Measurements from ENCODE around the gene CALCB.

CALCB gene

DNA sequence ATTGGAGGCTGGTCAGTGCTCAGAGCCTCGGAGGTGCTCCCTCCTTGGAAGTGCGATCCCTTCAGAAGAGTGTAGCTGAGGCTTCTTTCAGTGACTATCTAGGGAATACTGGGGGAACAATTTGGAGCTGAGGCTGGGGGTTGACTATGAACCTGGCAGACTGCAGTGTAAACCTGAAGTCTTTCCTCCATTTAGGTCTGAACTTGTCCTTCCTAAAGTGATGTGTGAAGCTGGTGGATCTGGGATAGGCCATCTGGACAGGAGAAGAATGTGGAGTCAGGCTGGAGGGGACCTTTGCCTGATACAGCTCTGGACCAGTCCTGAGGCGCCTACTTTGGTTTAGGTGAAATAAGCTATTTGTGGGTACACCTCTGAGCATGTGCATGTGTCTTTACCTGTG is 37.8 kb downstream of the CALCB start:
- TF ChIP-seq MYC (IDR thresholded peaks at IDR 0.05; ENCODE audit: low read depth, low read length) (no peak), POLR2A (IDR thresholded peaks at IDR 0.05; ENCODE audit: extremely low read depth, insufficient read length) (no peak)
- TF ChIP-seq, protein P1, sequence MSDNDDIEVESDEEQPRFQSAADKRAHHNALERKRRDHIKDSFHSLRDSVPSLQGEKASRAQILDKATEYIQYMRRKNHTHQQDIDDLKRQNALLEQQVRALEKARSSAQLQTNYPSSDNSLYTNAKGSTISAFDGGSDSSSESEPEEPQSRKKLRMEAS (IDR thresholded peaks at IDR 0.05; ENCODE audit: low read depth, low read length): no peak
- TF ChIP-seq, protein P2, sequence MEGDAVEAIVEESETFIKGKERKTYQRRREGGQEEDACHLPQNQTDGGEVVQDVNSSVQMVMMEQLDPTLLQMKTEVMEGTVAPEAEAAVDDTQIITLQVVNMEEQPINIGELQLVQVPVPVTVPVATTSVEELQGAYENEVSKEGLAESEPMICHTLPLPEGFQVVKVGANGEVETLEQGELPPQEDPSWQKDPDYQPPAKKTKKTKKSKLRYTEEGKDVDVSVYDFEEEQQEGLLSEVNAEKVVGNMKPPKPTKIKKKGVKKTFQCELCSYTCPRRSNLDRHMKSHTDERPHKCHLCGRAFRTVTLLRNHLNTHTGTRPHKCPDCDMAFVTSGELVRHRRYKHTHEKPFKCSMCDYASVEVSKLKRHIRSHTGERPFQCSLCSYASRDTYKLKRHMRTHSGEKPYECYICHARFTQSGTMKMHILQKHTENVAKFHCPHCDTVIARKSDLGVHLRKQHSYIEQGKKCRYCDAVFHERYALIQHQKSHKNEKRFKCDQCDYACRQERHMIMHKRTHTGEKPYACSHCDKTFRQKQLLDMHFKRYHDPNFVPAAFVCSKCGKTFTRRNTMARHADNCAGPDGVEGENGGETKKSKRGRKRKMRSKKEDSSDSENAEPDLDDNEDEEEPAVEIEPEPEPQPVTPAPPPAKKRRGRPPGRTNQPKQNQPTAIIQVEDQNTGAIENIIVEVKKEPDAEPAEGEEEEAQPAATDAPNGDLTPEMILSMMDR (IDR thresholded peaks at IDR 0.05; ENCODE audit: low read depth, low read length): no peak
- no peak overlapping the region for H3K4me3 ChIP-seq (ENCODE audit: low read depth, low read length)
- no peak for DNase-seq (ENCODE audit: low read depth)

DNA sequence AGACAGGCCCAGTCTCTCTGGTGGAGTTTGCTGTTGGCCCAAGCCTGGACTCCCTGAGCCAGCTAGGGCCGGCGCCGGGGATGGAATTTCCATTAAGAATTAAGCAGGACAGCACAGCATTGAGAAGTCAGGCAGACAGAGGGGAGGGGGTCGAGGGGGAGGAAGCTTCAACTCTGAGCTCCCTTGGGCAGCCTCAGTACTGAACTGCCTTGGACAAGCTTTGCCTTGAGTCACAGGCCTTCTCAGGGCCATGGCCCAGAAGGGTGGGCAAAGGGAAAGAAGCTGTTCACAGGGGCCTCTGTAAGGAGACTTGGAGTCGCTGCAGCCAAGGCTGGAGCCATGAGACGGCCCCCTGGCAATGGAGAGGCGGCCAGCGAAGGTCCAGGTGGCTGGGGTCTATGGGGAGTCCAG is 38.7 kb downstream of the CALCB start:
- TF ChIP-seq, protein P1 (IDR thresholded peaks at IDR 0.05; ENCODE audit: low read depth, low read length): no peak
- no peak for TF ChIP-seq MYC (IDR thresholded peaks at IDR 0.05; ENCODE audit: low read depth, low read length)
- TF ChIP-seq, protein P2 (IDR thresholded peaks at IDR 0.05; ENCODE audit: low read depth, low read length): no peak
- no peak for TF ChIP-seq POLR2A (IDR thresholded peaks at IDR 0.05; ENCODE audit: extremely low read depth, insufficient read length)
- no peak overlapping the region for H3K4me3 ChIP-seq (ENCODE audit: low read depth, low read length)
- DNase-seq (ENCODE audit: low read depth): no peak

DNA sequence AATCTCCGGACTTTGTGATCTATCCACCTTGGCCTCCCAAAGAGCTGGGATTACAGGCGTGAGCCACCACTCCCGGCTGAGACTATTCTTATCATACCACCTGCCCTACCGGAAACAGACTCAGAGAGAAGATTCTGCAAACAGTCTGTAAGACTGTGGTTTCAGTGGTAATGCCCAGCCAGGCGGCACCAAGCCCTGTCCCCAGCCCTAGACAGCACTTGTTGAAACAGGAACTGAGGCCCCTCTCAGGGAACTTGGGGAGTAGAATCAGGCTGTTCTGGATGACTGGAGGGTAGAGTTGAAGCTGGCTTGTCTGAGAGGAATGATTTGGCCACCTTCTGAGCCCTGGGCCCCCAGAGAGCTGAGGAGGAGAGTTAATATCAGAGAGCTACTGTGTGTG is 40.0 kb downstream of the CALCB start:
- no peak overlapping the region for H3K4me3 ChIP-seq (ENCODE audit: low read depth, low read length)
- TF ChIP-seq, protein P2 (IDR thresholded peaks at IDR 0.05; ENCODE audit: low read depth, low read length): no peak
- TF ChIP-seq POLR2A (IDR thresholded peaks at IDR 0.05; ENCODE audit: extremely low read depth, insufficient read length): no peak
- no peak for TF ChIP-seq MYC (IDR thresholded peaks at IDR 0.05; ENCODE audit: low read depth, low read length)
- TF ChIP-seq, protein P1 (IDR thresholded peaks at IDR 0.05; ENCODE audit: low read depth, low read length): no peak
- DNase-seq (ENCODE audit: low read depth): peak; percentile 84

DNA sequence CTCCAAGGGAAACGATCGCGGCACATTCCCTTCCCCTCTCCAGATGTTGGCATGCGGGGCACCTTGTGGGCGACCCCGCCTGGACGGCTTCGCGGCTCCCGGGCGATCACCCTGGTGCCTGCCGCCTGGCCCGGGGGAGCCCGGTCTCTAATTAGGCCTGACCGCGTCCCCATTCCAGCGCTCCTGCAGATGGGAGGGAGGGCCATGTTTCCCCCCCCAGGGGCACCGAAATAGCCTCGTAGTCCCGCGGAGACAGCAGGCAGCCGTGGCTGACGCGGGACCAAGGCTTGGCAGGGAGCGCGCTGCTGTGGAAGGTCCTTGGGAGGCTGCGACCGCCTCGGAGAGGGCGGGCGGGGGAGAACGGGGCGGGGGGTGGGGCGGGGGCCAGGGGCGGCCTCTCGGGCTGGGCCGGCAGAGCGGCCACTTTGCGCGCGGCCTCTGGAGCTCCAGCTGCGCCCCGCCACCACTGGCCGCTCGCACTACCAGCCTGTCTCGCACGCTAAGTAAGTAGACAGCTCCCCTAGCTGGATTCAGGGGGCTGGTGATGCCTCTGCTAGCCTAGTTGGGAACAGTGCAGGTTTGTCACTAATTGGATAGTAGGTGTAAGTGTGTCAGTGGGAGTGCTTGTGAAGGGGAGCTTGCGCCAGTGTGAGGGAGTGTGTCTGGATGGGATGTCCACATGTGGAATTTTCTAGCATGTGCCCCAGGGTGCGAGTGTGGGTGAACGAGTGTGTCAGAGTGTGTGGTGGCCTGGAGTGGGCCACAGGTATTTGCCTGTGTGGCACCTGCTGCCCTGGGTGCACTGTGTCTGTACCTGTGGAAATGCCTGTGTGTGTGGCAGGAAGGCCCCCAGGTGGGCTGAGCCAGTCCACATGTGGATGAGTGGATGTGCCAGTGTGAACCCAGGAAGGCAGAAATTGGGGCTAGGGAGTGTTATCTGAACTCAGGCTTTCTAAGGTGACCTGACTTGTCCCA is 41.4 kb downstream of the CALCB start, which contains the start of gene INSC:
Gene INSC, plus strand, starts transcription at position 423 of the 975 bp plus-strand sequence. CDS start 34,252 bp downstream, outside the sequence.
- TF ChIP-seq, protein P1 (IDR thresholded peaks at IDR 0.05; ENCODE audit: low read depth, low read length): no peak
- TF ChIP-seq, protein P2 (IDR thresholded peaks at IDR 0.05; ENCODE audit: low read depth, low read length): no peak
- TF ChIP-seq POLR2A (IDR thresholded peaks at IDR 0.05; ENCODE audit: extremely low read depth, insufficient read length) (no peak), MYC (IDR thresholded peaks at IDR 0.05; ENCODE audit: low read depth, low read length) (no peak)
- H3K4me3 ChIP-seq (ENCODE audit: low read depth, low read length): no peak within 1 kb of the TSS
- no peak for DNase-seq (ENCODE audit: low read depth)

DNA sequence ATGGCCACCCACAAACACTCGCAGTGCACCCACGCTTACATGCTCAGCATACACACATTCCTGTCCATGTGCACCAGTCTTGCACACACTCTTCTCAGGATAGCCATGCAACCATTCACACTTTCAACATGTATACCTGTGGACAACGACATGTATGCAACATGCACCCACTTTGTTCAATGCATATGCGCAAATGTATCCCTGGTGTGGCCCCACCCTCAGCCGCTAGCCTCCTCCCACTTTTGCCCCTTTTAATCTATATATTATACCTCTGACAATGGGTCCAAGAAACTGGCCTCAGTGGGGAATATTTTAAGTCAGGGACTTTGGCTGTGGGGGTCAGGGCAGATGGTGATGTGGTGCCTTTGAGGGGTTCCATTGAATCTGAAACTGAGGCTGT is 42.3 kb downstream of the CALCB start:
- DNase-seq (ENCODE audit: low read depth): no peak
- TF ChIP-seq MYC (IDR thresholded peaks at IDR 0.05; ENCODE audit: low read depth, low read length) (no peak), POLR2A (IDR thresholded peaks at IDR 0.05; ENCODE audit: extremely low read depth, insufficient read length) (no peak)
- TF ChIP-seq, protein P1 (IDR thresholded peaks at IDR 0.05; ENCODE audit: low read depth, low read length): no peak
- TF ChIP-seq, protein P2 (IDR thresholded peaks at IDR 0.05; ENCODE audit: low read depth, low read length): no peak
- H3K4me3 ChIP-seq (ENCODE audit: low read depth, low read length): no peak overlapping the region
